ENCODE measurements around the gene FKBP15. TPM values are rescaled to one million over a fixed set of nuclear protein-coding genes. Genes with fewer than 3 reads are reported as not detected.
A peak's percentile ranks its signal among the peaks of the same experiment; 100 is the strongest.
"Not testable (repeated sequence)": the region's sequence is repeated elsewhere in the genome, so short reads cannot be mapped to it uniquely, and the experiment has no call there.

The FKBP15 gene
- total RNA-seq, 1 experiment from 2014 or later = 26.3 TPM

GRCh38 chr9:113138760-113139159 is 82.3 kb downstream of the FKBP15 start:
- peaks cover 4% of the 10 kb centered on the region; the same call in 1 of the 2 replicates for H3K27me3 ChIP-seq
- no peaks in the 10 kb centered on the region for H3K36me3 ChIP-seq
- H3K4me3 ChIP-seq = no peak overlapping the region
- H3K27ac ChIP-seq = no peak overlapping the region
- no peak for DNase-seq
- peaks cover 10% of the 10 kb centered on the region for H3K9me3 ChIP-seq (replicated peaks)
- no peaks in the 10 kb centered on the region for H3K4me1 ChIP-seq

- Histone ChIP-seq H3K36me3 (no peaks in the 10 kb centered on the region), H3K9me3 (replicated peaks) (peaks cover 10% of the 10 kb centered on the region), H3K27ac (no peak overlapping the region), H3K4me3 (no peak overlapping the region), H3K4me1 (no peaks in the 10 kb centered on the region), H3K27me3 (peaks cover 4% of the 10 kb centered on the region; the same call in 1 of the 2 replicates)
- DNase-seq = no peak
These were observed 83.6 kb downstream of the FKBP15 start for GRCh38 chr9:113137196-113138168.

- H3K4me3 ChIP-seq = no peak overlapping the region
- DNase-seq = peak; percentile 45 to 72
- no peaks in the 10 kb centered on the region for H3K36me3 ChIP-seq
- H3K4me1 ChIP-seq = no peaks in the 10 kb centered on the region
- H3K27me3 ChIP-seq = peaks cover 4% of the 10 kb centered on the region; the same call in 1 of the 2 replicates
- H3K27ac ChIP-seq = no peak overlapping the region
- H3K9me3 ChIP-seq (replicated peaks) = 0 out of 2 replicates have a peak, but pooled peaks cover 5% of the 10 kb centered on the region
These were observed 89.4 kb downstream of the FKBP15 start for GRCh38 chr9:113131689-113132151.

DNA sequence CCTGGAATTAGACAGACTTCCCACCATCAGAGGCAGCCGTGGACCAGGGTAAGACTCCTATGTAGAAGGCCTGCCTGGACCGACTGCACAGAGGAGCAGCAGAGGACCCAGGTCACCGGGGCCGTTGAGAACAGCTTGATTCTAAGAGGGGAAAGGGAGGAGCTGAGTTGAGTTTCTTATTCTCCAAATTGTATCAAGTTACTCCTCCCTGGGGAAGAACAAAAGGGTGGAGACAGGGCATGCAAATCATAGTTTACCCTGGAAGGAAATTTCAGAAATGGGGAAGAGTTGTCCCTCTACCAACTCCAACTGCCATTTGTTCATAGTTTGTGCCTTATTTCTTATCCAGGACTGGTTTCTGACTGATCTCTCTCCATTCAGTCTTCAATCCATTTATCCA is 91.2 kb downstream of the FKBP15 start:
- no peaks in the 10 kb centered on the region for H3K27me3 ChIP-seq
- H3K4me3 ChIP-seq = no peak overlapping the region
- H3K9me3 ChIP-seq (replicated peaks) = 0 out of 2 replicates have a peak, but pooled peaks cover 6% of the 10 kb centered on the region
- DNase-seq = no peak
- no peak overlapping the region for H3K27ac ChIP-seq
- no peaks in the 10 kb centered on the region for H3K4me1 ChIP-seq
- no peaks in the 10 kb centered on the region for H3K36me3 ChIP-seq

DNA sequence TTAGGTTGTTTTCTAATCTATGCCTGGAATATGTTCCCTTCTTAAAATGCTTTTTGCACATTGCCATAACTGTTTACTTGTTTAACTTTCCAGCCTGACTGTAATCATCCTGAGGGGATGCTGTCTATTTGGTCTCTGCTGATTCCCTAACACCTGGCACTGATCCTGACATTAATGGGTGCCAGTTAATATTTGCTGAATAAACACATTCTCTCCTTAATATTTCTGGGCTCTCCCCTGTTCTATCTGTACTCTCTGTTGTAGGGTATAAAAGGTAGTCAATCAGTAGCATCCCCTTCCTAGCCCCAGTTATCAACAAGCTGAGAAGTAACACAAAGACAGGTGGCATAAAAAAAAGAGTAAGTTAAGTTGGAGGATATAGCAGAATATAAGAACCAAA is 91.6 kb downstream of the FKBP15 start:
- no peaks in the 10 kb centered on the region for H3K4me1 ChIP-seq
- H3K36me3 ChIP-seq = no peaks in the 10 kb centered on the region
- H3K9me3 ChIP-seq (replicated peaks) = 0 out of 2 replicates have a peak, but pooled peaks cover 6% of the 10 kb centered on the region
- H3K4me3 ChIP-seq = no peak overlapping the region
- no peak for DNase-seq
- no peak overlapping the region for H3K27ac ChIP-seq
- H3K27me3 ChIP-seq = no peaks in the 10 kb centered on the region

- 0 out of 2 replicates have a peak, but pooled peaks cover 6% of the 10 kb centered on the region for H3K9me3 ChIP-seq (replicated peaks)
- H3K27ac ChIP-seq = no peak overlapping the region
- H3K4me3 ChIP-seq = no peak overlapping the region
- DNase-seq = no peak
- no peaks in the 10 kb centered on the region for H3K36me3 ChIP-seq
- no peaks in the 10 kb centered on the region for H3K4me1 ChIP-seq
- H3K27me3 ChIP-seq = no peaks in the 10 kb centered on the region
These were observed 95.6 kb downstream of the FKBP15 start for GRCh38 chr9:113125386-113126035.

GRCh38 chr9:113118829-113119228 is 102.2 kb downstream of the FKBP15 start:
- not testable (repeated sequence) for H3K36me3 ChIP-seq; DNase-seq; H3K27ac ChIP-seq; H3K27me3 ChIP-seq; H3K4me3 ChIP-seq; H3K9me3 ChIP-seq (replicated peaks); H3K4me1 ChIP-seq

Other genes starting within 250 kb of the FKBP15 start
- gene ZNF883, start 209.1 kb downstream of the FKBP15 start, total RNA-seq (2014; rRNA removed; shearing (Covaris generic)) = not detected in 2 replicates
- 9.4 and 10.1 TPM in 2 replicates for gene ZFP37, start 164.6 kb downstream of the FKBP15 start, total RNA-seq (2014; rRNA removed; shearing (Covaris generic))
- gene SLC31A2, start 70.3 kb downstream of the FKBP15 start, total RNA-seq (2014; rRNA removed; shearing (Covaris generic)) = 21.6 and 23.0 TPM in 2 replicates
- gene SLC31A1, start 267 bp upstream of the FKBP15 start, total RNA-seq (2014; rRNA removed; shearing (Covaris generic)) = 28.3 and 28.5 TPM in 2 replicates
- gene CDC26, start 54.3 kb upstream of the FKBP15 start, total RNA-seq (2014; rRNA removed; shearing (Covaris generic)) = 76.2 and 82.6 TPM in 2 replicates
- gene PRPF4, start 54.4 kb upstream of the FKBP15 start, total RNA-seq (2014; rRNA removed; shearing (Covaris generic)) = 74.3 and 74.4 TPM in 2 replicates
- 0.05 TPM in 1 of 2 replicates, not detected in the other for gene RNF183, start 82.1 kb upstream of the FKBP15 start, total RNA-seq (2014; rRNA removed; shearing (Covaris generic))
- gene WDR31, start 119.0 kb upstream of the FKBP15 start, total RNA-seq (2014; rRNA removed; shearing (Covaris generic)) = 0.77 and 0.79 TPM in 2 replicates
- gene BSPRY, start 128.3 kb upstream of the FKBP15 start, total RNA-seq (2014; rRNA removed; shearing (Covaris generic)) = 0.10 and 0.15 TPM in 2 replicates
- gene HDHD3, start 155.7 kb upstream of the FKBP15 start, total RNA-seq (2014; rRNA removed; shearing (Covaris generic)) = 3.8 and 4.6 TPM in 2 replicates
- gene ALAD, start 180.0 kb upstream of the FKBP15 start, total RNA-seq (2014; rRNA removed; shearing (Covaris generic)) = 9.0 and 13.3 TPM in 2 replicates
- gene POLE3, start 189.4 kb upstream of the FKBP15 start, total RNA-seq (2014; rRNA removed; shearing (Covaris generic)) = 152 and 157 TPM in 2 replicates
- gene C9orf43, start 189.5 kb upstream of the FKBP15 start, total RNA-seq (2014; rRNA removed; shearing (Covaris generic)) = 0.69 and 0.96 TPM in 2 replicates
- 35.8 and 36.7 TPM in 2 replicates for gene RGS3, start 242.4 kb upstream of the FKBP15 start, total RNA-seq (2014; rRNA removed; shearing (Covaris generic))

Data from SJCRH30 (cell line).